NB4 (cell line): Measurements from ENCODE around the gene INPP5D.

Experiments used
- CTCF ChIP-seq: IDR thresholded peaks from one replicate; pipeline ENCODE4 v1.5.1; 2012; ENCODE audit warnings: low read depth, low read length
- MAX ChIP-seq: IDR thresholded peaks from 2 replicates; pipeline ENCODE4 v1.6.1; 2011; ENCODE audit warnings: low read depth, low read length
- MYC ChIP-seq: IDR thresholded peaks from 2 replicates; pipeline ENCODE4 v1.6.1; 2011; ENCODE audit warnings: low read depth, low read length
- POLR2A ChIP-seq: IDR thresholded peaks from 2 replicates; pipeline ENCODE4 v1.6.1; 2011; ENCODE audit warnings: mild to moderate bottlenecking; ENCODE audit not compliant: insufficient read length; ENCODE audit errors: extremely low read depth

- TF ChIP-seq CTCF (no peak), POLR2A (no peak), MAX (0 out of 2 replicates have a peak, but pooled peaks have one; percentile 35), MYC (peak; percentile 76)
Measured at GRCh38 chr2:233084488-233084887, 24.3 kb downstream of the INPP5D start.
